ENCODE results near the gene PRMT3.
A peak's percentile ranks its signal among the peaks of the same experiment; 100 is the strongest.

DNA sequence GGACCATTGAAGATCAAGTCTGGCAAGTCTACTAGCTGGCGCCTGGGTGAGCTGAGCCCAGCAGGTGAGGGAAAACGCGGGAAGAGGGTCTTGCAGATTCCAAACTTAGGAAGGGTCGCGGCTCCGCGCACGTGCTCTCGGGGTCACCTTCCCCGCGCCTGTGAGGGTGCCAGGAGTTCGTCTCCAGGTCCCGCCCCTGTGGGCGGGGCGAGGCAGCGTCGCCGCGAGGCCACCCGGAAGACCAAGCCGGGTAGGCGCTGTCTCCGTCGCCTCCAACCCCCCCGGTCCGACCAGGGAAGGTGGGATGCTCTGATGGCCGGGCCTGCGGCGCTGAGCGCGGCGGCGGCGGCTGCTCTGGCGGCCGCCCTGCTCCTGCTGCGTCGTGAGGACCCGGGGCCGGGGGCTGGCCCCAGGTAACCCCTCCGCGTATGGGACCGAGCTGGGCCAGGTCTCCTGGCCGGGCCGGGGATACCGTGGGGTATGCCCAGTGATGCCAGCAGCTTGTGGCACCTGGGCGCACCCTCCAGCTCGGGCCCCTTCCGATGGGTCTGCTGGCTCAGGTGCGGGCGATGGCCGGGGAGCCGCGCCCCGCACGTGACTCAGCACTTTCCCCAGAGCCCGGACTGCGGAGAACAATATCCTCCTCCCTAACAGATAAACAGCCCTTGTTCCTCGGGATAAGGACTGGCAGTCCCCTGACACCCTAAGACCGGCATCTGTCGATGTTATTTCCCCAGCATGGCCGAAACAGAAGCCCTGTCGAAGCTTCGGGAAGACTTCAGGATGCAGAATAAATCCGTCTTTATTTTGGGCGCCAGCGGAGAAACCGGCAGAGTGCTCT is 23.8 kb upstream of the PRMT3 start, which contains the start of gene HTATIP2:
- TF ChIP-seq, protein P1, sequence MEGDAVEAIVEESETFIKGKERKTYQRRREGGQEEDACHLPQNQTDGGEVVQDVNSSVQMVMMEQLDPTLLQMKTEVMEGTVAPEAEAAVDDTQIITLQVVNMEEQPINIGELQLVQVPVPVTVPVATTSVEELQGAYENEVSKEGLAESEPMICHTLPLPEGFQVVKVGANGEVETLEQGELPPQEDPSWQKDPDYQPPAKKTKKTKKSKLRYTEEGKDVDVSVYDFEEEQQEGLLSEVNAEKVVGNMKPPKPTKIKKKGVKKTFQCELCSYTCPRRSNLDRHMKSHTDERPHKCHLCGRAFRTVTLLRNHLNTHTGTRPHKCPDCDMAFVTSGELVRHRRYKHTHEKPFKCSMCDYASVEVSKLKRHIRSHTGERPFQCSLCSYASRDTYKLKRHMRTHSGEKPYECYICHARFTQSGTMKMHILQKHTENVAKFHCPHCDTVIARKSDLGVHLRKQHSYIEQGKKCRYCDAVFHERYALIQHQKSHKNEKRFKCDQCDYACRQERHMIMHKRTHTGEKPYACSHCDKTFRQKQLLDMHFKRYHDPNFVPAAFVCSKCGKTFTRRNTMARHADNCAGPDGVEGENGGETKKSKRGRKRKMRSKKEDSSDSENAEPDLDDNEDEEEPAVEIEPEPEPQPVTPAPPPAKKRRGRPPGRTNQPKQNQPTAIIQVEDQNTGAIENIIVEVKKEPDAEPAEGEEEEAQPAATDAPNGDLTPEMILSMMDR (IDR thresholded peaks at IDR 0.05): no peak
- peak; percentile 43 to 45 for TF ChIP-seq POLR2A (IDR thresholded peaks at IDR 0.05)

All from adrenal gland (tissue), 5 donors.